Right lobe of liver (tissue), 4 donors: ENCODE measurements around the gene APOA5.

Source experiments
- POLR2A ChIP-seq: fragments of 450-650 bp; IDR thresholded peaks from one replicate; pipeline ENCODE4 v1.6.1; 2017; ENCODE audit warnings: antibody characterized with exemption, mild to moderate bottlenecking
- TF ChIP-seq, protein P1 (sequence below), 4 donors: fragments of 200-600 bp in 3 of 4; fragments of 450-650 bp in 1 of 4; IDR thresholded peaks; one replicate each; pipeline versions ENCODE4 v1.5.1 to v1.8.0; 2016 to 2022; ENCODE audit warnings: antibody characterized with exemption in 4 of 4, mild to moderate bottlenecking in 2 of 4
- donor health status: DM: no; HTN: no; CAD: no.
- donor health status: DM: no; HTN: no; CAD: no.
- donor health status: DM: no; HTN: yes; CAD: no.

DNA sequence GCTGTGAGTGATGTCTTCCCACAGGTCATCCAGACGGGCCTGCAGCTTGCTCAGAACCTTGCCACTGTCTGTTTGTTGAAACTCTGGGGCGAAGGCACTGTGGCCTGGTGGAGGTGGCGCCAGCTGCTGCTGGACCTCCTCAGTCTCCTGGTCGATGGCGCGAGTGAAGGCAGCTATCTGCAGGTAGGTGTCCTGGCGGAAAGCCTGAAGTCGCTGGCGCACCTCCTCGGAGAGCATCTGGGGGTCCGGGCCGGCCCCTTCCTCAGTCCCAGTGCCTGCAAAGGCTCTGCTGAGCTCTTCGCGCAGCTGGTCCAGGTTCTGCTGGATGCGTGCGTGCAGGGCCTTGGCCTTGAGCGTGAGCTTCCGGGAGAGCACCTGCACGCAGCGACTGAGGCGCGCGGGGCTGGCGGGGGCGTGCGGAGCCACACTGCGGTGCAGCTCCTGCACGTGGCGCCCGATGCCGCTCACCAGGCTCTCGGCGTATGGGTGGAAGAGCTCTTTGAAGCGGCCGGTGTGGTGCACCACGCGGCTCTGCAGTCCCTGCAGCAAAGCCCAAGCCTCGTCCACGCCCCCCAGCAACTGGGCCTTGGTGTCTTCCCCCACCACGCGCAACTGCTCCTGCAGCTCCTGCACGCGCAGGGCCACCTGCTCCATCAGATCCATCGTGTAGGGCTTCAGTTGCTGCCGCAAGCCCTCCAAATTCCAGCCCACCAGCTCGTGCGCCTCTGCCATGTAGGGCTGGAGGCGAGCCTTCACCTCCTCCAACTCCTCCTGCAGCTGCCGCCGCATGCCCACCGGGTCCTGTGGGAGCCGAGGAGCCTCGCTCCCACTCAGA is 1.3 kb downstream of the APOA5 start:
- TF ChIP-seq POLR2A = no peak
- TF ChIP-seq, protein P1, sequence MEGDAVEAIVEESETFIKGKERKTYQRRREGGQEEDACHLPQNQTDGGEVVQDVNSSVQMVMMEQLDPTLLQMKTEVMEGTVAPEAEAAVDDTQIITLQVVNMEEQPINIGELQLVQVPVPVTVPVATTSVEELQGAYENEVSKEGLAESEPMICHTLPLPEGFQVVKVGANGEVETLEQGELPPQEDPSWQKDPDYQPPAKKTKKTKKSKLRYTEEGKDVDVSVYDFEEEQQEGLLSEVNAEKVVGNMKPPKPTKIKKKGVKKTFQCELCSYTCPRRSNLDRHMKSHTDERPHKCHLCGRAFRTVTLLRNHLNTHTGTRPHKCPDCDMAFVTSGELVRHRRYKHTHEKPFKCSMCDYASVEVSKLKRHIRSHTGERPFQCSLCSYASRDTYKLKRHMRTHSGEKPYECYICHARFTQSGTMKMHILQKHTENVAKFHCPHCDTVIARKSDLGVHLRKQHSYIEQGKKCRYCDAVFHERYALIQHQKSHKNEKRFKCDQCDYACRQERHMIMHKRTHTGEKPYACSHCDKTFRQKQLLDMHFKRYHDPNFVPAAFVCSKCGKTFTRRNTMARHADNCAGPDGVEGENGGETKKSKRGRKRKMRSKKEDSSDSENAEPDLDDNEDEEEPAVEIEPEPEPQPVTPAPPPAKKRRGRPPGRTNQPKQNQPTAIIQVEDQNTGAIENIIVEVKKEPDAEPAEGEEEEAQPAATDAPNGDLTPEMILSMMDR (IDR thresholded peaks at IDR 0.05) = no peak
